ENCODE results near the gene MOBP.
"Not testable (repeated sequence)": the region's sequence is repeated elsewhere in the genome, so short reads cannot be mapped to it uniquely, and the experiment has no call there.

The MOBP gene

GRCh38 chr3:39454591-39455217, 12.8 kb upstream of the MOBP start:
- H3K9me3 ChIP-seq = no peaks in the 10 kb centered on the region
- no peaks in the 10 kb centered on the region for H3K27me3 ChIP-seq
- H3K36me3 ChIP-seq = no peaks in the 10 kb centered on the region
- H3K27ac ChIP-seq = no peak overlapping the region
- H3K4me3 ChIP-seq (ENCODE audit: low read depth in 1 of 2, low read length in 1 of 2) = no peak overlapping the region
- no peaks in the 10 kb centered on the region for H3K4me1 ChIP-seq (ENCODE audit: control insufficient read depth in 1 of 2, insufficient read depth in 1 of 2, low read depth in 1 of 2, low read length in 1 of 2)
- no peak for TF ChIP-seq CTCF (IDR thresholded peaks at IDR 0.05)

GRCh38 chr3:39456159-39456558, 11.3 kb upstream of the MOBP start:
- no peaks in the 10 kb centered on the region for H3K9me3 ChIP-seq
- no peaks in the 10 kb centered on the region for H3K27me3 ChIP-seq
- no peak overlapping the region for H3K4me3 ChIP-seq (ENCODE audit: low read depth in 1 of 2, low read length in 1 of 2)
- no peaks in the 10 kb centered on the region for H3K4me1 ChIP-seq (ENCODE audit: control insufficient read depth in 1 of 2, insufficient read depth in 1 of 2, low read depth in 1 of 2, low read length in 1 of 2)
- no peaks in the 10 kb centered on the region for H3K36me3 ChIP-seq
- no peak overlapping the region for H3K27ac ChIP-seq
- no peak for TF ChIP-seq CTCF (IDR thresholded peaks at IDR 0.05)

- H3K27me3 ChIP-seq = no peaks in the 10 kb centered on the region
- no peaks in the 10 kb centered on the region for H3K9me3 ChIP-seq
- no peaks in the 10 kb centered on the region for H3K36me3 ChIP-seq
- TF ChIP-seq CTCF (IDR thresholded peaks at IDR 0.05) = no peak
- H3K4me3 ChIP-seq (ENCODE audit: low read depth in 1 of 2, low read length in 1 of 2) = no peak overlapping the region
- no peaks in the 10 kb centered on the region for H3K4me1 ChIP-seq (ENCODE audit: control insufficient read depth in 1 of 2, insufficient read depth in 1 of 2, low read depth in 1 of 2, low read length in 1 of 2)
- H3K27ac ChIP-seq = no peak overlapping the region
These were observed 10.1 kb upstream of the MOBP start for GRCh38 chr3:39457361-39457760.

- H3K4me3 ChIP-seq (ENCODE audit: low read depth in 1 of 2, low read length in 1 of 2); H3K27me3 ChIP-seq; H3K4me1 ChIP-seq (ENCODE audit: control insufficient read depth in 1 of 2, insufficient read depth in 1 of 2, low read depth in 1 of 2, low read length in 1 of 2); H3K27ac ChIP-seq; H3K9me3 ChIP-seq; H3K36me3 ChIP-seq: not testable (repeated sequence)
These were observed 8.9 kb upstream of the MOBP start for GRCh38 chr3:39458579-39458978.

GRCh38 chr3:39460677-39461076, 6.8 kb upstream of the MOBP start:
- Histone ChIP-seq H3K4me3 (ENCODE audit: low read depth in 1 of 2, low read length in 1 of 2) (no peak overlapping the region), H3K27me3 (peaks cover 6% of the 10 kb centered on the region), H3K27ac (no peak overlapping the region), H3K9me3 (no peaks in the 10 kb centered on the region), H3K4me1 (ENCODE audit: control insufficient read depth in 1 of 2, insufficient read depth in 1 of 2, low read depth in 1 of 2, low read length in 1 of 2) (no peaks in the 10 kb centered on the region), H3K36me3 (no peaks in the 10 kb centered on the region)
- TF ChIP-seq CTCF (IDR thresholded peaks at IDR 0.05) = no peak

- Histone ChIP-seq H3K36me3 (no peaks in the 10 kb centered on the region), H3K4me3 (ENCODE audit: low read depth in 1 of 2, low read length in 1 of 2) (no peak overlapping the region), H3K4me1 (ENCODE audit: control insufficient read depth in 1 of 2, insufficient read depth in 1 of 2, low read depth in 1 of 2, low read length in 1 of 2) (no peaks in the 10 kb centered on the region), H3K9me3 (no peaks in the 10 kb centered on the region), H3K27me3 (peaks cover 10% of the 10 kb centered on the region), H3K27ac (no peak overlapping the region)
- TF ChIP-seq CTCF (IDR thresholded peaks at IDR 0.05) = no peak
These were observed 4.2 kb upstream of the MOBP start for GRCh38 chr3:39463269-39463668.

All from neutrophil (primary cell).